Activated CD4-positive, alpha-beta memory T cell treated with anti-CD3 and anti-CD28 coated beads for 36 hours (primary cell): ENCODE measurements around the gene SKA3. TPM values are rescaled to one million over a fixed set of nuclear protein-coding genes. Genes with fewer than 3 reads are reported as not detected.
"Not testable (repeated sequence)": the region's sequence is repeated elsewhere in the genome, so short reads cannot be mapped to it uniquely, and the experiment has no call there.

ENCODE experiments used
- CTCF ChIA-PET: fragments of 350-600 bp; sonication (Branson Sonifier 250); formaldehyde crosslinking; loops from one replicate; lab custom pipeline; 2021; ENCODE audit warnings: antibody characterized with exemption, inconsistent platforms; lab: Charles Lee
- POLR2A ChIA-PET: fragments of 350-600 bp; sonication (Branson Sonifier 250); formaldehyde crosslinking; loops from one replicate; lab custom pipeline; 2021; ENCODE audit warnings: antibody characterized with exemption; lab: Charles Lee
- DNase-seq: peaks from one replicate; pipeline ENCODE4 v3.0.0-alpha.2; 2020
- H3K27ac Mint-ChIP-seq: one replicate; pipeline ENCODE4 v1.8.0; 2021; ENCODE audit warnings: mixed read lengths
- H3K27me3 Mint-ChIP-seq: one replicate; pipeline ENCODE4 v1.8.0; 2021; ENCODE audit warnings: mixed read lengths
- H3K36me3 Mint-ChIP-seq: one replicate; pipeline ENCODE4 v1.8.0; 2021; ENCODE audit warnings: mixed read lengths
- H3K4me1 Mint-ChIP-seq: one replicate; pipeline ENCODE4 v1.8.0; 2021; ENCODE audit warnings: low read depth, mixed read lengths
- H3K4me3 Mint-ChIP-seq: one replicate; pipeline ENCODE4 v1.8.0; 2021; ENCODE audit warnings: mild to moderate bottlenecking, mixed read lengths
- H3K9me3 Mint-ChIP-seq: one replicate; pipeline ENCODE4 v1.8.0; 2021; ENCODE audit warnings: mixed read lengths
- intact Hi-C: fragments of 100-400 bp; cut with micrococcal nuclease; formaldehyde crosslinking; loops from one replicate; pipeline ENCODE4 v1.15.1; 2023
- total RNA-seq, 2 experiments: library from RNA; stranded (reverse); gene quantifications; one replicate each; pipeline ENCODE4 v1.2.3, GENCODE V29; 2021

The SKA3 gene
- total RNA-seq, 2 experiments from 2014 or later, result 34.0 to 36.2 TPM

- POLR2A ChIA-PET, result no interaction called here
- DNase-seq, result no peak
- CTCF ChIA-PET, result no interaction called here
- H3K9me3 Mint-ChIP-seq, result no peaks in the 10 kb centered on the region
- no peaks in the 10 kb centered on the region for H3K27me3 Mint-ChIP-seq
- H3K4me3 Mint-ChIP-seq, result no peak overlapping the region
- no peak overlapping the region for H3K27ac Mint-ChIP-seq
- H3K4me1 Mint-ChIP-seq, result peaks cover 2% of the 10 kb centered on the region
- H3K36me3 Mint-ChIP-seq, result peaks cover 22% of the 10 kb centered on the region
- intact Hi-C loops, result no loop called here
Observed at GRCh38 chr13:21152251-21152899, 24.0 kb downstream of the SKA3 start.

DNA sequence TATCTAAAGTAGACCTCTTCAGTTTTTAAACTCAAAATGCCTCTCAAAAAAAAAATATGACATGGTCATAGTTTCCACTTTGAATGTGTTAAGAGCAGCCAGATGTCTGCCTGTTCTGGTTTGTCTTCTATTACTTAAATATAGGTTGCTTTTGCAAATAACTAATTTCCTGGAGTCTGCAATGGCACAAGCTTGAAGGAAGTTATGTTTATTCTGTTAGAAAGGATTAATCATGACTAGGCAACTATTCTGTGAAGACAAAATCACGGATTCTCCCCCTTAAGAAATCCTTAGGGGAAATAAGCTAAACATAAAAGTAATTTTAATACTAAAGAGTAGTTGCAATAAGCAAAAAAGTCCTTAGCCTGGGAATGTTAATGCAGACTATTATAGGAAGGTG lies 26.3 kb downstream of the SKA3 start:
- H3K27me3 Mint-ChIP-seq, result no peaks in the 10 kb centered on the region
- H3K4me3 Mint-ChIP-seq, result no peak overlapping the region
- H3K4me1 Mint-ChIP-seq, result peaks cover 2% of the 10 kb centered on the region
- DNase-seq, result no peak
- ChIA-PET CTCF (interaction anchor here (1.0 to 1.2 kb wide), 2 partner anchors 26 to 197 kb away, joined by 3 to 4 read pairs; partner anchors contain the start of genes MRPL57 and SKA3), POLR2A (interaction anchor here (1.3 kb wide), 1 partner anchor 9 kb away, joined by 3 read pairs; no protein-coding TSS in a partner anchor)
- intact Hi-C loops, result no loop called here
- peaks cover 24% of the 10 kb centered on the region for H3K36me3 Mint-ChIP-seq
- H3K9me3 Mint-ChIP-seq, result no peaks in the 10 kb centered on the region
- no peak overlapping the region for H3K27ac Mint-ChIP-seq

GRCh38 chr13:21149568-21149967 lies 26.8 kb downstream of the SKA3 start:
- H3K4me3 Mint-ChIP-seq, result no peak overlapping the region
- ChIA-PET CTCF (interaction anchor here (1.2 kb wide), 1 partner anchor 27 kb away, joined by 4 read pairs; the partner anchor contains the start of genes MRPL57 and SKA3), POLR2A (interaction anchor here (1.3 kb wide), 1 partner anchor 8 kb away, joined by 3 read pairs; no protein-coding TSS in a partner anchor)
- DNase-seq, result no peak
- peaks cover 25% of the 10 kb centered on the region for H3K36me3 Mint-ChIP-seq
- peaks cover 3% of the 10 kb centered on the region for H3K4me1 Mint-ChIP-seq
- intact Hi-C loops, result no loop called here
- H3K27ac Mint-ChIP-seq, result no peak overlapping the region
- no peaks in the 10 kb centered on the region for H3K9me3 Mint-ChIP-seq
- no peaks in the 10 kb centered on the region for H3K27me3 Mint-ChIP-seq

GRCh38 chr13:21148557-21149258 lies 27.6 kb downstream of the SKA3 start:
- DNase-seq, result no peak
- CTCF ChIA-PET, result no interaction called here
- Mint-ChIP-seq H3K4me3 (no peak overlapping the region), H3K36me3 (peaks cover 23% of the 10 kb centered on the region), H3K9me3 (no peaks in the 10 kb centered on the region), H3K27me3 (no peaks in the 10 kb centered on the region), H3K4me1 (peaks cover 7% of the 10 kb centered on the region), H3K27ac (no peak overlapping the region)
- POLR2A ChIA-PET, result interaction anchor here (1.0 to 1.3 kb wide), 2 partner anchors 20 to 28 kb away, joined by 3 to 5 read pairs; partner anchors contain the start of genes MRPL57 and SKA3
- intact Hi-C loops, result no loop called here

GRCh38 chr13:21147827-21148226 lies 28.5 kb downstream of the SKA3 start:
- no peak overlapping the region for H3K27ac Mint-ChIP-seq

GRCh38 chr13:21142766-21143165 lies 33.6 kb downstream of the SKA3 start:
- H3K36me3 Mint-ChIP-seq, result peaks cover 45% of the 10 kb centered on the region
- intact Hi-C loops, result no loop called here
- peaks cover 3% of the 10 kb centered on the region for H3K27me3 Mint-ChIP-seq
- no peak for DNase-seq
- H3K9me3 Mint-ChIP-seq, result no peaks in the 10 kb centered on the region
- peaks cover 27% of the 10 kb centered on the region for H3K4me1 Mint-ChIP-seq
- peak overlapping the region; percentile 58 for H3K4me3 Mint-ChIP-seq
- peak overlapping the region; percentile 74 for H3K27ac Mint-ChIP-seq
- ChIA-PET POLR2A (no interaction called here), CTCF (interaction anchor here (2.3 kb wide), 1 partner anchor 34 kb away, joined by 9 read pairs; the partner anchor contains the start of genes MRPL57 and SKA3)

More at GRCh38 chr13:21147827-21148226, 28.5 kb downstream of the SKA3 start:
- Mint-ChIP-seq H3K4me1 (peaks cover 16% of the 10 kb centered on the region), H3K4me3 (no peak overlapping the region), H3K27me3 (no peaks in the 10 kb centered on the region), H3K9me3 (no peaks in the 10 kb centered on the region), H3K36me3 (peaks cover 32% of the 10 kb centered on the region)
- DNase-seq, result no peak
- ChIA-PET CTCF (no interaction called here), POLR2A (interaction anchor here (1.3 kb wide), 1 partner anchor 20 kb away, joined by 3 read pairs; no protein-coding TSS in a partner anchor)
- intact Hi-C loops, result no loop called here

DNA sequence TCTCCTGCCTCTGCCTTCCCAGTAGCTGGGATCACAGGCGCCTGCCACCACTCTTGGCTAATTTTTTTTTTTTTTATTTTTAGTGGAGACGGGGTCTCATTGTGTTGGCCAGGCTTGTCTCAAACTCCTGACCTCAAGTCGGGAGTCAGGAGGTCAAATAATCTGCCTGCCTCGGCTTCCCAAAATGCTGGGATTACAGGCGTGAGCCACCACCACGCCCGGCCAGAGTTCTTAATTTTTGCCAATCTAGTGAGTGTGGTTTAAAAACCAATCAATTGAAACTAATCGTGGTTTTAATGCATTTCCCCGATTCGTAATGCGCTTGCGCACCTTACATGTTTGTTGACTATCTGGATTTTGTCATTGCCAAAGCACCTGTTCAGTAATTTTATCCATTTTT lies 37.0 kb downstream of the SKA3 start:
- intact Hi-C loops, result no loop called here

GRCh38 chr13:21138561-21138960 lies 37.8 kb downstream of the SKA3 start:
- POLR2A ChIA-PET, result no interaction called here
- CTCF ChIA-PET, result no interaction called here
- peaks cover 11% of the 10 kb centered on the region for H3K27me3 Mint-ChIP-seq
- intact Hi-C loops, result no loop called here
- no peak for DNase-seq
- H3K4me3 Mint-ChIP-seq, result peak overlapping the region; percentile 37
- H3K36me3 Mint-ChIP-seq, result peaks cover 25% of the 10 kb centered on the region
- H3K4me1 Mint-ChIP-seq, result peaks cover 20% of the 10 kb centered on the region
- H3K27ac Mint-ChIP-seq, result no peak overlapping the region
- H3K9me3 Mint-ChIP-seq, result no peaks in the 10 kb centered on the region

More for the DNA sequence above, 37.0 kb downstream of the SKA3 start:
- Mint-ChIP-seq H3K27ac (peak overlapping the region; percentile 95), H3K9me3 (no peaks in the 10 kb centered on the region), H3K4me1 (peaks cover 24% of the 10 kb centered on the region), H3K36me3 (peaks cover 28% of the 10 kb centered on the region), H3K4me3 (peak overlapping the region; percentile 93), H3K27me3 (peaks cover 11% of the 10 kb centered on the region)
- CTCF ChIA-PET, result no interaction called here
- DNase-seq, result no peak
- POLR2A ChIA-PET, result no interaction called here

DNA sequence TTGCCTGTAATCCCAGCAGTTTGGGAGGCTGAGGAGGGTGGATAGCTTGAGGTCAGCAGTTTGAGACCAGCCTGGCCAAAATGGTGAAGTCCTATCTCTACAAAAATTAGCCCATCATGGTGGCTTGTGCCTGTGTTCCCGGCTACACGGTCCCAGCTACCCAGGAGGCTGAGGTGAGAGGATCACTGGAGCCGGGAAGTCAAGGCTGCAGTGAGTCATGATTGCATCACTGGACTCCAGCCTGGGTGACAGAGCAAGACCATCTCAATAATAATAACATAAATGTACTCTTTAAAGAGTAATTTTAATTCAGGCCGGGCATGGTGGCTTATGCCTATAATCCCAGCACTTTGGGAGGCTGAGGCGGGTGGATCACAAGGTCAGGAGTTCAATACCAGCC lies 38.7 kb downstream of the SKA3 start:
- Mint-ChIP-seq H3K9me3 (no peaks in the 10 kb centered on the region), H3K27me3 (peaks cover 13% of the 10 kb centered on the region), H3K4me3 (no peak overlapping the region), H3K27ac (no peak overlapping the region), H3K4me1 (peaks cover 12% of the 10 kb centered on the region), H3K36me3 (peaks cover 16% of the 10 kb centered on the region)
- intact Hi-C loops, result no loop called here
- CTCF ChIA-PET, result interaction anchor here (0.6 kb wide), 1 partner anchor 426 kb away, joined by 3 read pairs; no protein-coding TSS in a partner anchor
- POLR2A ChIA-PET, result no interaction called here
- no peak for DNase-seq

DNA sequence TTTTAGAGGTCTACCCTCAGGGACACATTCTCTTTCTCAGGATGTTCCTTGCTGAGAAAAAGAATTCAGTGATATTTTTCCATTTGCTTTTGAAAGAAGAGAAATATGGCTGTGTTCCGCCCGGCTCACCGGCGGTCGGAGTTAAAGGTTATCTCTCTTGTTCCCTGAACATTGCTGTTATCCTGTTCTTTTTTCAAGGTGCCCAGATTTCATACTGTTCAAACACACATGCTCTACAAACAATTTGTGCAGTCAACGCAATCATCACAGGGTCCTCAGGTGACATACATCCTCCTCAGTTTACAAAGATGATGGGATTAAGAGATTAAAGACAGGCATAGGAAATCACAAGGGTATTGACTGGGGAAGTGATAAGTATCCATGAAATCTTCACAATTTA lies 40.5 kb downstream of the SKA3 start:
- CTCF ChIA-PET, DNase-seq, H3K4me3 Mint-ChIP-seq: not testable (repeated sequence)

DNA sequence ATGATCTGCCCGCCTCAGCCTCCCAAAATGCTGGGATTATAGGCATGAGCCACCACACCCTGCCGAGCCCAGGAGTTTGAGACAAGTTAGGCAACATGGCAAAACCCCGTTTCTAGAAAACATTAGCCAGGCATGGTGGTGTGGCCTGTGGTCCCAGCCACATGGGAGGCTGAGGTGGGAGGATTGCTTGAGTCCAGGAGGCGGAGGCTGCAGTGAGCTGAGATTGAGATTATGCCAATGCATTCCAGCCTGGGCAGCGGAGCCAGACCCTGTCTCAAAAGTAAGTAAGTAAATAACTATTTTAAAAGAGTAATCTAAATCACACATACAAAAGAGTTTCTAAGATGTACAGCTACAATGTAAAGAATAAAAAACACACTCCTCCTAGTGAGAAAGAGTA lies 41.9 kb downstream of the SKA3 start:
- no peak for DNase-seq
- intact Hi-C loops, result loop anchor here (1.0 kb wide), 1 partner anchor 191 kb away; no protein-coding TSS in a partner anchor
- H3K4me3 Mint-ChIP-seq, result no peak overlapping the region
- no peak overlapping the region for H3K27ac Mint-ChIP-seq
- H3K36me3 Mint-ChIP-seq, result no peaks in the 10 kb centered on the region
- H3K27me3 Mint-ChIP-seq, result peaks cover 12% of the 10 kb centered on the region
- H3K9me3 Mint-ChIP-seq, result no peaks in the 10 kb centered on the region
- CTCF ChIA-PET, result no interaction called here
- POLR2A ChIA-PET, result interaction anchor here (0.6 kb wide), 1 partner anchor 20 kb away, joined by 5 read pairs; no protein-coding TSS in a partner anchor
- peaks cover under 1% of the 10 kb centered on the region for H3K4me1 Mint-ChIP-seq

More for the DNA sequence above, 40.5 kb downstream of the SKA3 start:
- H3K36me3 Mint-ChIP-seq, result peaks cover 11% of the 10 kb centered on the region
- H3K9me3 Mint-ChIP-seq, H3K27ac Mint-ChIP-seq, intact Hi-C loops, H3K4me1 Mint-ChIP-seq, POLR2A ChIA-PET: not testable (repeated sequence)
- H3K27me3 Mint-ChIP-seq, result peaks cover 15% of the 10 kb centered on the region

GRCh38 chr13:21133077-21133476 lies 43.3 kb downstream of the SKA3 start:
- Mint-ChIP-seq H3K4me3 (no peak overlapping the region), H3K27me3 (peaks cover 12% of the 10 kb centered on the region), H3K9me3 (no peaks in the 10 kb centered on the region), H3K36me3 (no peaks in the 10 kb centered on the region), H3K4me1 (no peaks in the 10 kb centered on the region), H3K27ac (no peak overlapping the region)
- CTCF ChIA-PET, result no interaction called here
- POLR2A ChIA-PET, result no interaction called here
- DNase-seq, result no peak
- intact Hi-C loops, result no loop called here
